ENCODE results near the gene FAR2.
"Not testable (repeated sequence)": the region's sequence is repeated elsewhere in the genome, so short reads cannot be mapped to it uniquely, and the experiment has no call there.

FAR2 gene

GRCh38 chr12:29329411-29329810 is 180.3 kb downstream of the FAR2 start:
- DNase-seq (ENCODE audit: low read depth in 2 of 2) = no peak

DNA sequence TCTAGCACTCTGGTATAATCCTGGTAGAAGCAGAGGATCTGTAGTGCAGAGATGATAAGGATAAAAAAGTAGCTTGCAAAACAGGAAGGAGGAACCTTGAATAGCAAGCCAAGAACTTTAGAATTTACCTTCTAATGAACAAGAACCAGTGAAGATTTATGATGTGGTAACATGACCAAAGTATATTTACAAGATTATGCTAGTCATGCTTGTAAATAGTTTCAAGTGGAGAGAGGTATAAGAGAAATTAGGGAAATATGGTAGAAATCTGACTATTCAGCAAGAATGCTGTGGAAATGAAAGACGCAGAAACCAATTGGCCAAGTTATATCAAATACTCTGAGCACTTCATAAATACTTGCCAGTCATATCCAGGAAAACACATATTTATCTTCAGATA is 184.1 kb downstream of the FAR2 start:
- no peak for DNase-seq (ENCODE audit: low read depth in 2 of 2)

GRCh38 chr12:29334937-29335336 is 185.9 kb downstream of the FAR2 start:
- no peak for DNase-seq (ENCODE audit: low read depth in 2 of 2)

GRCh38 chr12:29337325-29337724 is 188.2 kb downstream of the FAR2 start:
- DNase-seq (ENCODE audit: low read depth in 2 of 2) = no peak

DNA sequence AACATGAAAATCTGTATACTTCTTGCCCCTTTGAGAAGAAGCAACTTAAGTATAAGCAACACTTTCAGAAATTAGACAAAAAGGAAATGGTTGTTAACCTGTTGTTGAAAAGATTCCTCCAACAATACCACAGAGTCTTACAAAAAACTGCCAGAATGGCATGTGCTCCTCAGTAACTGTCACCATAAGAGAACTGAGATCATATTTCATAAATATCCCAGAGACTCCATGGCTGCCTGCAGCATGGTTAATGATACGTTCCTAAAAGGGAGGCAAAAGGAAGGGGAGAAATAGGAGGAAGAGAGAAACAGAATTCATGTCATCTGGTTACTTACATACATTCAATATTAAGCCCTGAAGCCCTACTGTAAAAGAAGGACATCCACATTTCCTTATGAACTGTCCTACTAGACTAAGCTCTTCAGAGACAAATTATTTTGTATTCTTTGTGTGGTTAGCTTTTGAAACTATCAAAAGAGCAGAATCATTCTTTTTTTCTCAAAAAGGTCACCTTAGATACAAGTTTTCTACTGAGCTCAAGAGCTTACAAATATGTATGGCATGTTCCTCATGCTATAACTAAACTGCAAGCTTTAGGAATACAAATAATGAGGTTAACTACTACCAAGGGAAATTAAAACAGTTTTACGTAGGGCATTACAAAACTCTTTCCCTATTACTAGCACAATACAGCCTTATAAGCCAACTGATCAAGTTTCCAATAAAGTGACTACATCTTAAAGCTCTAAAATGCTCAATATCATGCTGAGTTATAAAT is 194.1 kb downstream of the FAR2 start:
- DNase-seq (ENCODE audit: low read depth in 2 of 2) = no peak

- DNase-seq (ENCODE audit: low read depth in 2 of 2) = no peak
Measured at GRCh38 chr12:29346769-29347421, 197.8 kb downstream of the FAR2 start.

- DNase-seq (ENCODE audit: low read depth in 2 of 2) = no peak
Measured at GRCh38 chr12:29350080-29350479, 201.0 kb downstream of the FAR2 start.

DNA sequence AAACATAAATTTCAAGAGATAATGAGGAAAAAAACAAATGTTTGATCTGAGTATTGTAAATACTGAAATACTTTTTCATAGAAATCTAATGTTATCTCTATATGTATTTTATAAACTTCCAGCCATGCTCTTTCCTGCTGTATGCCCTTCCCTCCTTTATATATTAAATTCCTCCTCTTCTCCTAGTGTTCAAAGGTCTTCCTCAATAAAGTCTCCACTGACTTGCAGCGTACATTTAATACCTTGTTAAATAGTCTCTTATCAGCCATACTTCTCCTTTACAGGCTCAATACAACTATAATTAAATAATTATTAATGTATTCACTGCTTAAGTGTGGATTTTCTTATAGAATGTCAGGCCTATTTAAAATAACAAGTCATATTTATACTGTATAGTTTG is 205.9 kb downstream of the FAR2 start:
- no peak for DNase-seq (ENCODE audit: low read depth in 2 of 2)

- no peak for DNase-seq (ENCODE audit: low read depth in 2 of 2)
Measured at GRCh38 chr12:29365091-29365490, 216.0 kb downstream of the FAR2 start.

DNA sequence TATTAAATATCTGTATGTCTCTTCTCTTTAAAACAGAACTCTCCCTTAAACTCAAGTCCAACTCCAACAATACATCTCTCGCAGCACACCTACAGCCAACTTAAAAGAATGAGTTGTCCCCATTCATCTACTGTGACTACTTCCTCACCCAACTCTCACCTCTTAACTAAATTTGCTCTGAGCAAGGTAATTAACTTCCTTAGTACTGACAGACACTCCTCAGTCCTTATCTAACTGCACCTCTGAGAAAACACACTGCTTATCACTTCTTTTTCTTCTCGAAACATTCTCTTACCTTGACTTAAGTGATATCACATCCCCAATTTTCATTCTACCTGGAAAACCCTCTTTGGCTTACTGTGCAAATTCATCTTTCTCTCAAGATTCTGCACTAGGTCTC is 224.9 kb downstream of the FAR2 start:
- DNase-seq (ENCODE audit: low read depth in 2 of 2) = no peak

DNA sequence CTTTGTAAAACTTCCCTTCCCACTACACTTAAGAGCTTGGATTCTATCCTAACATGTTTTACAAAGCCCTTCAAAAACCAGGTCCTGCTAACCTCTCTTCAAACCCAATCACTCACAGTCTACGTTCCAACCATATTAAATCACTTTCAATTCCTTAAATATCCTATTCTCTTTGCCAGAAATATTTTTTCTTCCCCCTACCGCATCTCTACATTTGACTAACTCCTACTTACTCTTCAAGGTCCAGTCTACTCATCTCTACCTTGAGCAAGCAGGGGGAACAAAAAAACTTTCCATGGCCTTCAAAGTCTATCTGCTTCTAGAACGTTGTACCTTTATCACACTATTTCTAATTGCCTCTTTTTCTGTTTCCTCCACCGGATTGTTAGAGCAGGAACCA is 225.8 kb downstream of the FAR2 start:
- no peak for DNase-seq (ENCODE audit: low read depth in 2 of 2)

DNA sequence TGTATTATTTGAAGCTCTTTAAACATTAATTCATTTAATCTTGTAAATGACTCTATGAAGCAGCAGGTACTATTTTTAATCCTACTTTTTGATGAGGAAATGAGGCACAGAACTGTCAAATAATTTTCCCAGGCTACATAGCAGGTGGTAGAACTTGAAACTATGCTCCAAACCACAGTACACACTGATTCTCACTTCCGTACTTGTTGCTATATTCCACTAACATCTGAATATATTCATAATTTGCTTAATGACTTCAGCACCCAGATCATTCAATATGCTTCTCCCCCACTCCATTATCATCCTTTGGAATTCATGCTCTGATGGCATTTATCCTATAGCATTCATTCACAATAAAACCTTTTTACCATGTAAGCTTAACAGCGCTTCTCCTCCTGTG is 227.0 kb downstream of the FAR2 start:
- DNase-seq (ENCODE audit: low read depth in 2 of 2) = no peak

GRCh38 chr12:29380536-29381523 is 231.8 kb downstream of the FAR2 start, which contains the start of gene ERGIC2:
ERGIC2 (minus strand) TSS chr12:29381172; CDS start chr12:29371633, 9,539 bp downstream.
- peak; percentile 70 to 80 for DNase-seq (ENCODE audit: low read depth in 2 of 2)

DNA sequence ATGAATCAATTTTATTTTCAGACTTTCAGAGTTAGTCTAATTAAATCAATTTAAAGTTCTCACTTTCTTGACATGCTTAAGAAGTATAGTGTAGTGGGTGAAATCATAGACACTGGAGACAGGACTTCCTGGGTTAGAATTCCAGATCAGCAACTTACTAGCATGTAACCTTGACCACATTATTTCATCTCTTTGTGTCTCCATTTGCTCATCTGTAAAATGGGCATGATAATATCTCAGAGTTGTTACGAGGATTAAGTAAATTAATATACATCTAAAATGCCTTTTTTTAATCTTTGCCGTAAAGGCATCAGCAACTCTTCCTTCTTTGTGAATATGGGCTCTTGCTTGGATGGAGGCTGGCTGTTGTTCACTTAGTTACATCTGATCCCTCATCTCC is 233.2 kb downstream of the FAR2 start:
- DNase-seq (ENCODE audit: low read depth in 2 of 2) = no peak

GRCh38 chr12:29385194-29385593 is 236.1 kb downstream of the FAR2 start:
- DNase-seq (ENCODE audit: low read depth in 2 of 2) = not testable (repeated sequence)

All from stimulated activated CD8-positive, alpha-beta memory T cell treated with anti-CD3 and anti-CD28 coated beads, Interleukin-2, amount 100 ng/mL, for 1 hour (primary cell).